Smooth muscle cell (in vitro differentiated cells): ENCODE data around the gene AGAP3. TPM values are rescaled to one million over a fixed set of nuclear protein-coding genes. Genes with fewer than 3 reads are reported as not detected.

Experiments
- DNase-seq: peaks from one replicate; lab custom pipeline; 2025; ENCODE audit not compliant: unreplicated experiment; lab: John Stamatoyannopoulos, UW
- H2AFZ ChIP-seq: fragments of 200-600 bp; sonication (generic); 2 replicates; pipeline ENCODE4 v1.6.0; 2016; ENCODE audit warnings: antibody characterized with exemption, low read depth, mild to moderate bottlenecking
- H3F3A ChIP-seq: fragments of 200-600 bp; sonication (generic); 2 replicates; pipeline ENCODE4 v1.6.0; 2017; ENCODE audit warnings: antibody characterized with exemption, low read depth
- H3K27ac ChIP-seq: fragments of 200-600 bp; sonication (generic); 2 replicates; pipeline ENCODE4 v1.5.1; 2016; ENCODE audit warnings: low read depth, mild to moderate bottlenecking
- H3K27me3 ChIP-seq: fragments of 200-600 bp; sonication (generic); 2 replicates; pipeline ENCODE4 v1.6.1; 2016; ENCODE audit warnings: low read depth, mild to moderate bottlenecking
- H3K36me3 ChIP-seq: fragments of 200-600 bp; sonication (generic); 2 replicates; pipeline ENCODE4 v1.5.1; 2016; ENCODE audit warnings: low read depth
- H3K4me1 ChIP-seq: fragments of 200-600 bp; sonication (generic); 2 replicates; pipeline ENCODE4 v1.5.1; 2016; ENCODE audit warnings: low read depth
- H3K4me2 ChIP-seq: fragments of 200-600 bp; sonication (generic); 2 replicates; pipeline ENCODE4 v1.6.0; 2016; ENCODE audit warnings: mild to moderate bottlenecking
- H3K4me3 ChIP-seq: fragments of 200-600 bp; sonication (generic); 2 replicates; pipeline ENCODE4 v1.5.1; 2016; ENCODE audit warnings: mild to moderate bottlenecking
- H3K79me2 ChIP-seq: fragments of 200-600 bp; sonication (generic); 2 replicates; pipeline ENCODE4 v1.6.0; 2016; ENCODE audit warnings: low read depth, mild to moderate bottlenecking
- H3K9ac ChIP-seq: fragments of 200-600 bp; sonication (generic); 2 replicates; pipeline ENCODE4 v1.6.0; 2016; ENCODE audit warnings: low read depth
- H3K9me3 ChIP-seq: fragments of 200-600 bp; sonication (generic); replicated peaks from 2 replicates; pipeline ENCODE4 v1.5.1; 2016; ENCODE audit warnings: low read depth
- H4K20me1 ChIP-seq: fragments of 200-600 bp; sonication (generic); 2 replicates; pipeline ENCODE4 v1.6.0; 2016; ENCODE audit warnings: low read depth
- CTCF ChIP-seq: fragments of 200-600 bp; sonication (generic); IDR thresholded peaks from 2 replicates; pipeline ENCODE4 v1.5.1; 2017; ENCODE audit warnings: borderline replicate concordance, mild to moderate bottlenecking, antibody characterized with exemption; ENCODE audit not compliant: insufficient read depth, poor library complexity, severe bottlenecking
- WGBS: methylation state at CpG from one replicate; pipeline ENCODE4 v1.1.7; 2016; ENCODE audit warnings: low lambda C conversion rate; 5-methylcytosine and 5-hydroxymethylcytosine counted together
- polyA plus RNA-seq: library from polyadenylated mRNA; unstranded; fragments of >200 nt; fragmentation: Nextera tagmentation; extraction: Ambion mirVana; gene quantifications from 2 replicates; pipeline ENCODE4 v1.2.1, GENCODE V29; 2016
- total RNA-seq: library from RNA; depleted of rRNA; stranded (reverse); fragments of >200 nt; gene quantifications from 2 replicates; pipeline ENCODE4 v1.2.3, GENCODE V29; 2014

Gene AGAP3
- total and polyA plus RNA-seq, 2 experiments from 2014 or later: 29.8 to 51.4 TPM

GRCh38 chr7:151131224-151131591, 44.9 kb downstream of the AGAP3 start:
- Histone ChIP-seq H3K9ac (no peak overlapping the region), H3K27ac (no peak overlapping the region), H4K20me1 (peaks cover 68% of the 10 kb centered on the region), H3K9me3 (no peaks in the 10 kb centered on the region), H3K79me2 (no peaks in the 10 kb centered on the region), H3K4me1 (no peaks in the 10 kb centered on the region), H3K4me2 (no peak overlapping the region), H2AFZ (no peak overlapping the region), H3K4me3 (no peak overlapping the region), H3K27me3 (no peaks in the 10 kb centered on the region), H3K36me3 (no peaks in the 10 kb centered on the region), H3F3A (no peaks in the 10 kb centered on the region)
- 96% methylated on average over 13 of the region's 13 CpGs for WGBS
- no peak for TF ChIP-seq CTCF
- DNase-seq: no peak

- Histone ChIP-seq H4K20me1 (peaks cover 63% of the 10 kb centered on the region), H3K4me3 (no peak overlapping the region), H3K36me3 (no peaks in the 10 kb centered on the region), H3K27ac (no peak overlapping the region), H3K4me2 (no peak overlapping the region), H3K4me1 (no peaks in the 10 kb centered on the region), H3K79me2 (no peaks in the 10 kb centered on the region), H3F3A (no peaks in the 10 kb centered on the region), H2AFZ (no peak overlapping the region), H3K9me3 (no peaks in the 10 kb centered on the region), H3K9ac (no peak overlapping the region), H3K27me3 (no peaks in the 10 kb centered on the region)
- DNase-seq: no peak
- no peak for TF ChIP-seq CTCF
- WGBS: 94% methylated on average over 19 of the region's 19 CpGs
These were observed 45.5 kb downstream of the AGAP3 start for GRCh38 chr7:151131592-151132293.

GRCh38 chr7:151132461-151133205, 46.4 kb downstream of the AGAP3 start:
- Histone ChIP-seq H3K79me2 (no peaks in the 10 kb centered on the region), H3K27ac (no peak overlapping the region), H3K4me2 (no peak overlapping the region), H3F3A (no peaks in the 10 kb centered on the region), H2AFZ (no peak overlapping the region), H4K20me1 (peaks cover 54% of the 10 kb centered on the region), H3K27me3 (no peaks in the 10 kb centered on the region), H3K9me3 (no peaks in the 10 kb centered on the region), H3K9ac (no peak overlapping the region), H3K4me3 (no peak overlapping the region), H3K4me1 (peaks cover 2% of the 10 kb centered on the region), H3K36me3 (no peaks in the 10 kb centered on the region)
- no peak for DNase-seq
- TF ChIP-seq CTCF: no peak
- WGBS: 96% methylated on average over 21 of the region's 21 CpGs
